HEK293 (cell line): ENCODE measurements around the gene GOLGA2.

Experiments
- EGR2 ChIP-seq: fragments of 450-650 bp; formaldehyde crosslinking; IDR thresholded peaks from 2 replicates; pipeline ENCODE4 v1.5.1; 2016; ENCODE audit warnings: low read depth, missing biosample characterization, missing genetic modification characterization
- HOXD13 ChIP-seq: sonication (generic); formaldehyde crosslinking; IDR thresholded peaks from 2 replicates; pipeline ENCODE4 v1.8.0; 2022; ENCODE audit warnings: missing genetic modification reagents, borderline replicate concordance
- KLF16 ChIP-seq: fragments of 450-650 bp; formaldehyde crosslinking; IDR thresholded peaks from 2 replicates; pipeline ENCODE4 v1.5.1; 2017; ENCODE audit warnings: missing biosample characterization, missing genetic modification characterization
- KLF17 ChIP-seq: fragments of 450-650 bp; formaldehyde crosslinking; IDR thresholded peaks from 2 replicates; pipeline ENCODE4 v1.5.1; 2016; ENCODE audit warnings: missing biosample characterization, missing genetic modification characterization
- KLF7 ChIP-seq: fragments of 450-650 bp; formaldehyde crosslinking; IDR thresholded peaks from 2 replicates; pipeline ENCODE4 v1.5.1; 2016; ENCODE audit warnings: missing biosample characterization, missing genetic modification characterization, borderline replicate concordance
- OSR2 ChIP-seq: fragments of 450-650 bp; formaldehyde crosslinking; IDR thresholded peaks from 2 replicates; pipeline ENCODE4 v1.5.1; 2016; ENCODE audit warnings: missing biosample characterization, missing genetic modification characterization
- PRDM1 ChIP-seq: fragments of 450-650 bp; formaldehyde crosslinking; IDR thresholded peaks from 2 replicates; pipeline ENCODE4; 2016; ENCODE audit warnings: missing biosample characterization, missing genetic modification characterization
- RBAK ChIP-seq: fragments of 450-650 bp; formaldehyde crosslinking; IDR thresholded peaks from 2 replicates; pipeline ENCODE4 v1.5.1; 2016; ENCODE audit warnings: missing biosample characterization, missing genetic modification characterization
- SCRT2 ChIP-seq: fragments of 450-650 bp; formaldehyde crosslinking; IDR thresholded peaks from 2 replicates; pipeline ENCODE4 v1.5.1; 2016; ENCODE audit warnings: missing biosample characterization, missing genetic modification characterization
- YY1 ChIP-seq: fragments of 450-650 bp; formaldehyde crosslinking; IDR thresholded peaks from 2 replicates; pipeline ENCODE4 v1.5.1; 2018; ENCODE audit warnings: missing biosample characterization, missing genetic modification characterization
- YY2 ChIP-seq: fragments of 450-650 bp; formaldehyde crosslinking; IDR thresholded peaks from 2 replicates; pipeline ENCODE4 v1.5.1; 2016; ENCODE audit warnings: missing biosample characterization, missing genetic modification characterization
- ZBTB48 ChIP-seq: fragments of 450-650 bp; formaldehyde crosslinking; IDR thresholded peaks from 2 replicates; pipeline ENCODE4 v1.5.1; 2016; ENCODE audit warnings: missing biosample characterization, missing genetic modification characterization
- ZBTB49 ChIP-seq: fragments of 450-650 bp; formaldehyde crosslinking; IDR thresholded peaks from 2 replicates; pipeline ENCODE4 v1.5.1; 2016; ENCODE audit warnings: missing biosample characterization, missing genetic modification characterization, low read depth
- ZBTB6 ChIP-seq: fragments of 450-650 bp; formaldehyde crosslinking; IDR thresholded peaks from 2 replicates; pipeline ENCODE4 v1.5.1; 2017; ENCODE audit warnings: missing biosample characterization, missing genetic modification characterization
- ZIC2 ChIP-seq: fragments of 450-650 bp; formaldehyde crosslinking; IDR thresholded peaks from 2 replicates; pipeline ENCODE4 v1.5.1; 2016; ENCODE audit warnings: missing biosample characterization, missing genetic modification characterization
- ZNF121 ChIP-seq: fragments of 450-650 bp; formaldehyde crosslinking; IDR thresholded peaks from 2 replicates; pipeline ENCODE4 v1.5.1; 2016; ENCODE audit warnings: missing biosample characterization, missing genetic modification characterization
- ZNF133 ChIP-seq: fragments of 450-650 bp; formaldehyde crosslinking; IDR thresholded peaks from 2 replicates; pipeline ENCODE4 v1.5.1; 2016; ENCODE audit warnings: missing biosample characterization, missing genetic modification characterization
- ZNF138 ChIP-seq: fragments of 450-650 bp; formaldehyde crosslinking; IDR thresholded peaks from 2 replicates; pipeline ENCODE4 v1.5.1; 2016; ENCODE audit warnings: missing biosample characterization, missing genetic modification characterization, borderline replicate concordance
- ZNF16 ChIP-seq: fragments of 450-650 bp; formaldehyde crosslinking; IDR thresholded peaks from 2 replicates; pipeline ENCODE4 v1.5.1; 2016; ENCODE audit warnings: low read depth, missing biosample characterization, missing genetic modification characterization
- ZNF169 ChIP-seq: fragments of 450-650 bp; formaldehyde crosslinking; IDR thresholded peaks from 2 replicates; pipeline ENCODE4 v1.5.1; 2016; ENCODE audit warnings: missing biosample characterization, missing genetic modification characterization
- ZNF175 ChIP-seq: fragments of 450-650 bp; formaldehyde crosslinking; IDR thresholded peaks from 2 replicates; pipeline ENCODE4 v1.5.1; 2016; ENCODE audit warnings: missing biosample characterization, missing genetic modification characterization
- ZNF214 ChIP-seq: fragments of 450-650 bp; formaldehyde crosslinking; IDR thresholded peaks from 2 replicates; pipeline ENCODE4 v1.5.1; 2017; ENCODE audit warnings: missing biosample characterization, mild to moderate bottlenecking, missing genetic modification characterization, borderline replicate concordance
- ZNF223 ChIP-seq: fragments of 450-650 bp; formaldehyde crosslinking; IDR thresholded peaks from 2 replicates; pipeline ENCODE4 v1.5.1; 2016; ENCODE audit warnings: missing biosample characterization, missing genetic modification characterization
- ZNF311 ChIP-seq: fragments of 450-650 bp; formaldehyde crosslinking; IDR thresholded peaks from 2 replicates; pipeline ENCODE4 v1.5.1; 2017; ENCODE audit warnings: missing biosample characterization, missing genetic modification characterization, borderline replicate concordance
- ZNF341 ChIP-seq: fragments of 450-650 bp; formaldehyde crosslinking; IDR thresholded peaks from 2 replicates; pipeline ENCODE4; 2016; ENCODE audit warnings: low read depth, missing biosample characterization, missing genetic modification characterization
- ZNF394 ChIP-seq: fragments of 450-650 bp; formaldehyde crosslinking; IDR thresholded peaks from 2 replicates; pipeline ENCODE4 v1.5.1; 2016; ENCODE audit warnings: missing biosample characterization, missing genetic modification characterization, mild to moderate bottlenecking, moderate library complexity, borderline replicate concordance
- ZNF521 ChIP-seq: fragments of 450-650 bp; formaldehyde crosslinking; IDR thresholded peaks from 2 replicates; pipeline ENCODE4 v1.5.1; 2017; ENCODE audit warnings: missing biosample characterization, mild to moderate bottlenecking, missing genetic modification characterization
- ZNF561 ChIP-seq: fragments of 450-650 bp; IDR thresholded peaks from 2 replicates; pipeline ENCODE4 v1.5.1; 2018; ENCODE audit warnings: missing biosample characterization, missing genetic modification characterization, borderline replicate concordance
- ZNF571 ChIP-seq: fragments of 450-650 bp; formaldehyde crosslinking; IDR thresholded peaks from 2 replicates; pipeline ENCODE4 v1.5.0; 2017; ENCODE audit warnings: missing biosample characterization, missing genetic modification characterization
- ZNF585B ChIP-seq: fragments of 450-650 bp; formaldehyde crosslinking; IDR thresholded peaks from 2 replicates; pipeline ENCODE4 v1.5.1; 2016; ENCODE audit warnings: missing biosample characterization, missing genetic modification characterization
- ZNF704 ChIP-seq: fragments of 450-650 bp; formaldehyde crosslinking; IDR thresholded peaks from 2 replicates; pipeline ENCODE4 v1.5.1; 2016; ENCODE audit warnings: missing biosample characterization, missing genetic modification characterization
- ZSCAN4 ChIP-seq: fragments of 450-650 bp; formaldehyde crosslinking; IDR thresholded peaks from 2 replicates; pipeline ENCODE4 v1.5.1; 2017; ENCODE audit warnings: missing biosample characterization, missing genetic modification characterization

The GOLGA2 gene

GRCh38 chr9:128322404-128323211 lies 46.8 kb upstream of the GOLGA2 start, which contains the start of the genes COQ4 and TRUB2 (continued):
- peak; percentile 78; the same call in 1 of the 2 replicates for TF ChIP-seq KLF7 (tag by site-specific recombination)
- no peak for TF ChIP-seq ZBTB49 (tag by site-specific recombination)
- TF ChIP-seq ZNF704 (tag by site-specific recombination), result no peak
- TF ChIP-seq ZNF169, result no peak
- peak; percentile 97 for TF ChIP-seq YY2
- peak; percentile 90; the same call in 1 of the 2 replicates for TF ChIP-seq KLF17 (tag by site-specific recombination)
- peak; percentile 41; the same call in 1 of the 2 replicates for TF ChIP-seq ZNF341 (tag by site-specific recombination)
- no peak for TF ChIP-seq ZNF311 (tag by site-specific recombination)
- peak; percentile 22; the same call in 1 of the 2 replicates for TF ChIP-seq EGR2 (tag by site-specific recombination)
- no peak for TF ChIP-seq ZNF214 (tag by site-specific recombination)
- TF ChIP-seq ZNF175 (tag by site-specific recombination), result no peak
- peak; percentile 70; the same call in 1 of the 2 replicates for TF ChIP-seq ZNF121
- TF ChIP-seq ZNF133 (tag by site-specific recombination), result no peak
- TF ChIP-seq ZNF16, result no peak
- peak; percentile 96 for TF ChIP-seq YY1 (tag by site-specific recombination)
- 0 out of 2 replicates have a peak, but pooled peaks have one; percentile 43 for TF ChIP-seq HOXD13 (CRISPR knock-in tag)
- peak; percentile 95 for TF ChIP-seq KLF16 (tag by site-specific recombination)
- TF ChIP-seq ZNF223 (tag by site-specific recombination), result no peak
- no peak for TF ChIP-seq OSR2 (tag by site-specific recombination)
- TF ChIP-seq ZNF585B (tag by site-specific recombination), result no peak; the same call in 1 of the 2 replicates
- peak; percentile 62; the same call in 1 of the 2 replicates for TF ChIP-seq ZSCAN4 (tag by site-specific recombination)
- no peak for TF ChIP-seq ZNF138 (tag by site-specific recombination)
- TF ChIP-seq PRDM1 (tag by site-specific recombination), result peak; percentile 31; the same call in 1 of the 2 replicates
- TF ChIP-seq SCRT2 (tag by site-specific recombination), result peak; percentile 55
- TF ChIP-seq ZBTB6 (tag by site-specific recombination), result peak; percentile 39; the same call in 1 of the 2 replicates
- no peak; the same call in 1 of the 2 replicates for TF ChIP-seq ZIC2 (tag by site-specific recombination)
- no peak for TF ChIP-seq ZNF521 (tag by site-specific recombination)
- peak; percentile 75; the same call in 1 of the 2 replicates for TF ChIP-seq ZNF394 (tag by site-specific recombination)
- no peak for TF ChIP-seq RBAK
- TF ChIP-seq ZNF561, result peak; percentile 80; the same call in 1 of the 2 replicates
- TF ChIP-seq ZBTB48, result 0 out of 2 replicates have a peak, but pooled peaks have one; percentile 26
- TF ChIP-seq ZNF571 (tag by site-specific recombination), result no peak
